ENCODE measurements around the gene YPEL5. TPM values are rescaled to one million over a fixed set of nuclear protein-coding genes. Genes with fewer than 3 reads are reported as not detected.

Gene YPEL5
- total RNA-seq, 1 donor from 2014 or later: 83.5 TPM

- TF ChIP-seq POLR2AphosphoS5 (IDR thresholded peaks at IDR 0.05; ENCODE audit: insufficient read depth in 1 of 2, low read depth in 1 of 2) (peak; percentile 69 to 95), POLR2A (IDR thresholded peaks at IDR 0.05) (no peak)
- intact Hi-C loops (cut with DNase I): no loop called here
- no peaks in the 10 kb centered on the region for H3K27me3 ChIP-seq
- H3K9me3 ChIP-seq: no peaks in the 10 kb centered on the region
- no peak overlapping the region for H3K4me3 ChIP-seq
- peak in 1 of 2 donors; percentile 96 for DNase-seq (ENCODE audit: extremely low spot score in 2 of 2)
- H3K4me1 ChIP-seq: peaks cover 18% of the 10 kb centered on the region
- H3K36me3 ChIP-seq: no peaks in the 10 kb centered on the region
- H3K27ac ChIP-seq: peak overlapping the region; percentile 71
Observed at GRCh38 chr2:30178618-30179434, 32.0 kb downstream of the YPEL5 start.

- Histone ChIP-seq H3K27ac (peak overlapping the region; percentile 71), H3K4me3 (no peak overlapping the region), H3K36me3 (no peaks in the 10 kb centered on the region), H3K4me1 (peaks cover 18% of the 10 kb centered on the region), H3K9me3 (no peaks in the 10 kb centered on the region), H3K27me3 (no peaks in the 10 kb centered on the region)
- intact Hi-C loops (cut with DNase I): no loop called here
- TF ChIP-seq POLR2A (IDR thresholded peaks at IDR 0.05): no peak
- DNase-seq (ENCODE audit: extremely low spot score in 2 of 2): no peak
Observed at GRCh38 chr2:30179536-30179935, 32.7 kb downstream of the YPEL5 start.

- Histone ChIP-seq H3K9me3 (no peaks in the 10 kb centered on the region), H3K4me1 (peaks cover 18% of the 10 kb centered on the region), H3K36me3 (no peaks in the 10 kb centered on the region), H3K27ac (no peak overlapping the region), H3K27me3 (no peaks in the 10 kb centered on the region), H3K4me3 (no peak overlapping the region)
- no peak for TF ChIP-seq POLR2A (IDR thresholded peaks at IDR 0.05)
- DNase-seq (ENCODE audit: extremely low spot score in 2 of 2): no peak
- intact Hi-C loops (cut with DNase I): no loop called here
Observed at GRCh38 chr2:30180226-30180625, 33.4 kb downstream of the YPEL5 start.

- DNase-seq (ENCODE audit: extremely low spot score in 2 of 2): no peak
- Histone ChIP-seq H3K27me3 (no peaks in the 10 kb centered on the region), H3K27ac (no peak overlapping the region), H3K36me3 (no peaks in the 10 kb centered on the region), H3K4me1 (peaks cover 18% of the 10 kb centered on the region), H3K4me3 (no peak overlapping the region), H3K9me3 (no peaks in the 10 kb centered on the region)
- intact Hi-C loops (cut with DNase I): no loop called here
- no peak for TF ChIP-seq POLR2AphosphoS5 (IDR thresholded peaks at IDR 0.05; ENCODE audit: insufficient read depth in 1 of 2, low read depth in 1 of 2)
- no peak for TF ChIP-seq POLR2A (IDR thresholded peaks at IDR 0.05)
- TF ChIP-seq CTCF (IDR thresholded peaks at IDR 0.05): no peak
Observed at GRCh38 chr2:30181176-30181575, 34.4 kb downstream of the YPEL5 start.

GRCh38 chr2:30184035-30184434, 37.2 kb downstream of the YPEL5 start:
- Histone ChIP-seq H3K27ac (no peak overlapping the region), H3K9me3 (no peaks in the 10 kb centered on the region), H3K36me3 (no peaks in the 10 kb centered on the region), H3K4me3 (no peak overlapping the region), H3K4me1 (peaks cover 5% of the 10 kb centered on the region), H3K27me3 (no peaks in the 10 kb centered on the region)
- intact Hi-C loops (cut with DNase I): no loop called here
- TF ChIP-seq CTCF (IDR thresholded peaks at IDR 0.05) (no peak), POLR2A (IDR thresholded peaks at IDR 0.05) (no peak), POLR2AphosphoS5 (IDR thresholded peaks at IDR 0.05; ENCODE audit: insufficient read depth in 1 of 2, low read depth in 1 of 2) (no peak)
- no peak for DNase-seq (ENCODE audit: extremely low spot score in 2 of 2)

- Histone ChIP-seq H3K4me1 (no peaks in the 10 kb centered on the region), H3K36me3 (no peaks in the 10 kb centered on the region), H3K27ac (no peak overlapping the region), H3K27me3 (no peaks in the 10 kb centered on the region), H3K9me3 (no peaks in the 10 kb centered on the region), H3K4me3 (no peak overlapping the region)
- no peak for DNase-seq (ENCODE audit: extremely low spot score in 2 of 2)
- no peak for TF ChIP-seq POLR2AphosphoS5 (IDR thresholded peaks at IDR 0.05; ENCODE audit: insufficient read depth in 1 of 2, low read depth in 1 of 2)
- no peak for TF ChIP-seq CTCF (IDR thresholded peaks at IDR 0.05)
- no peak for TF ChIP-seq POLR2A (IDR thresholded peaks at IDR 0.05)
- intact Hi-C loops (cut with DNase I): no loop called here
Observed at GRCh38 chr2:30185178-30185577, 38.4 kb downstream of the YPEL5 start.

Data from vagina (tissue), 2 donors.